ENCODE data around the gene ACKR2. TPM values are rescaled to one million over a fixed set of nuclear protein-coding genes. Genes with fewer than 3 reads are reported as not detected.
A peak's percentile ranks its signal among the peaks of the same experiment; 100 is the strongest.

The ACKR2 gene
- total RNA-seq, 2 experiments from 2014 or later: 2.3 to 2.8 TPM

DNA sequence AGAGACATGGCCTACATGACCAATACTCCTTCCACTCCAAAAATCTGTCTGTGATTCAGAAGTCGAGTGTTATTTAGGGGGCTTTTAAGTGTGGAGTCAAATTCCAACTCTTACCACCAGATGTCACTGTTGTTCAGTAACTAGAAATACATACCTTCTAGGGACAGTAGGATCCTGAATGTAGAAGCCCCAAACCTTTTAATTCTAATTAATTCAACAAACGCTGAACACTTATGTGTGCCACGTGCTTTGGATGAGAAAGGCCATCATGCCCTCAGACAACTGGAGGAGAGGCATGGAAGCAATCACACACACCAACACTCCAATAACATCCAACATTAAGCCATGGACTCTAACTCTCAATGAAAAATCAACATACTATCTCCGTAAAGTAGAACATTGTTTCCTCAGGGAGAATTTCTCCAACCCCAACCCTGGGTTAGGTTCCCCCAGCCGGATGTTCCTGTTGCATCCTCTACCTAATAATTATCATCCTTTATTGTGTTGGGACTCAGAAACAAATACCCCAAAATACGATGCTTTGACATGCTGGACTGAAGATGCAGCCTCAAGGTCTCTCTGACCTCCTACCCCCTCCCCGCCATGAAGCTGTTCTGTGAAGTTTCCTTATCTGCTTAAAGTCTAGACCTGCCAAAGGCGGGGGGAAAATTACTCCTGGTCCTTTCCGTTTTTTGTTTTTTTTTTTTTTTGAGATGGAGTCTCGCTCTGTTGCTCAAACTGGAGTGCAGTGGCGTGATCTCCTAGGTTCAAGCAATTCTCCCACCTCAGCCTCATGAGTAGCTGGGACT lies 28.1 kb upstream of the ACKR2 start:
- CTCF ChIA-PET: interaction anchor here (0.8 to 4.7 kb wide), 8 partner anchors 12 to 113 kb away, joined by 3 to 23 read pairs (median 6); partner anchors contain the start of gene HIGD1A
- H3K9me3 Mint-ChIP-seq (ENCODE audit: insufficient read depth): no peaks in the 10 kb centered on the region
- POLR2A ChIA-PET: no interaction called here
- DNase-seq (peak; percentile 63), ATAC-seq (peak; percentile 87)
- no peak overlapping the region for H3K4me3 Mint-ChIP-seq
- H3K27me3 Mint-ChIP-seq (ENCODE audit: low read depth): no peaks in the 10 kb centered on the region
- no peaks in the 10 kb centered on the region for H3K4me1 Mint-ChIP-seq (ENCODE audit: low read depth)
- peaks cover 20% of the 10 kb centered on the region for H3K36me3 Mint-ChIP-seq (ENCODE audit: low read depth)
- H3K27ac Mint-ChIP-seq: no peak overlapping the region

GRCh38 chr3:42786212-42786611 lies 23.0 kb upstream of the ACKR2 start:
- H3K27ac Mint-ChIP-seq: no peak overlapping the region
- no peaks in the 10 kb centered on the region for H3K9me3 Mint-ChIP-seq (ENCODE audit: insufficient read depth)
- no peak for DNase-seq
- no peak for ATAC-seq
- H3K4me3 Mint-ChIP-seq: no peak overlapping the region
- no peaks in the 10 kb centered on the region for H3K4me1 Mint-ChIP-seq (ENCODE audit: low read depth)
- CTCF ChIA-PET: interaction anchor here (1.6 kb wide), 1 partner anchor 18 kb away, joined by 4 read pairs; the partner anchor contains the start of gene HIGD1A
- H3K27me3 Mint-ChIP-seq (ENCODE audit: low read depth): no peaks in the 10 kb centered on the region
- POLR2A ChIA-PET: no interaction called here
- H3K36me3 Mint-ChIP-seq (ENCODE audit: low read depth): peaks cover 34% of the 10 kb centered on the region

DNA sequence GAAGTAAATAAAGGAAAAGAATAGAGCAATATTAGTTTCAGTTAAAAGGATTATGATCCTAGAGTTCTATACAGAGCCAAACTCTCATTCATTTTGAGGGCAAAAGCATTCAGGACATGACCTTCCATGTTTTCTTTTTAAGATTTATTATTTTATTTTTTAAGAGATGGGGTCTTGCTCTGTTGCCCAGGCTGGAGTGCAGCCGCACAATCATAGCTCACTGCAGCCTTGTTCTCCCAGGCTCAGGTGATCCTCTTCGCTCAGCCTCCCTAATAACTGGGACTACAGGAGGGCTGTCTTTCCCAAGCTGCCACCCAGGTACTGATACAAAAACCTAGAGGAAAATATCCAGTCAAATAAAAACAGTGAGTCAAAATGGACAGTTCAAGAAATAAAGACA lies 22.6 kb upstream of the ACKR2 start:
- no peak for ATAC-seq
- Mint-ChIP-seq H3K9me3 (ENCODE audit: insufficient read depth) (no peaks in the 10 kb centered on the region), H3K4me3 (no peak overlapping the region), H3K36me3 (ENCODE audit: low read depth) (peaks cover 36% of the 10 kb centered on the region), H3K27ac (no peak overlapping the region), H3K4me1 (ENCODE audit: low read depth) (no peaks in the 10 kb centered on the region), H3K27me3 (ENCODE audit: low read depth) (no peaks in the 10 kb centered on the region)
- POLR2A ChIA-PET: interaction anchor here (0.6 kb wide), 1 partner anchor 22 kb away, joined by 3 read pairs; the partner anchor contains the start of gene ACKR2
- no peak for DNase-seq
- CTCF ChIA-PET: interaction anchor here (1.3 kb wide), 1 partner anchor 44 kb away, joined by 4 read pairs; no protein-coding TSS in a partner anchor

DNA sequence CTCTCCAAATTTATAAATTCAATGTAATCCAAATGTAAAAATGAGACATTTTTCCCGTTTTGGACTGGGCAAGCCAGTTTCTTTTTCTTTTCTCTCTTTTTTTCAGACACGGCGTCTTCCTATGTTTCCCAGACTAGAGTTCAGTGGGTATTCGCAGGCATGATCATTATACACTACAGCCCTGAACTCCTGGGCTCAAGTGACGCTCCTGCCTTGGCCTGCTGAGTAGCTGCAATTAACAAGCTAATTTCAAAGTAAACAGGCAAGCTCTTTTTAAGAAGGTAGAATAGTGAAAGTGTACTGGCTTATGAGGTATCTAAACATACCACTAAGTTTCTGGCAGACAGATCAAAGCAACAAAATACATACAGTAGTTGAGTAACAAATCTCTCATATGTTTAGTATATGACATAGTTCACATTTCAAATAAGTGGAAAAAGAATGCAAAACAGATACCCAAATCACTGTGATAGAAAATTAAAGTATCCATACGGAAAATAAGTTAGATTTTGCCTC lies 18.5 kb upstream of the ACKR2 start:
- no peaks in the 10 kb centered on the region for H3K9me3 Mint-ChIP-seq (ENCODE audit: insufficient read depth)
- POLR2A ChIA-PET: no interaction called here

DNA sequence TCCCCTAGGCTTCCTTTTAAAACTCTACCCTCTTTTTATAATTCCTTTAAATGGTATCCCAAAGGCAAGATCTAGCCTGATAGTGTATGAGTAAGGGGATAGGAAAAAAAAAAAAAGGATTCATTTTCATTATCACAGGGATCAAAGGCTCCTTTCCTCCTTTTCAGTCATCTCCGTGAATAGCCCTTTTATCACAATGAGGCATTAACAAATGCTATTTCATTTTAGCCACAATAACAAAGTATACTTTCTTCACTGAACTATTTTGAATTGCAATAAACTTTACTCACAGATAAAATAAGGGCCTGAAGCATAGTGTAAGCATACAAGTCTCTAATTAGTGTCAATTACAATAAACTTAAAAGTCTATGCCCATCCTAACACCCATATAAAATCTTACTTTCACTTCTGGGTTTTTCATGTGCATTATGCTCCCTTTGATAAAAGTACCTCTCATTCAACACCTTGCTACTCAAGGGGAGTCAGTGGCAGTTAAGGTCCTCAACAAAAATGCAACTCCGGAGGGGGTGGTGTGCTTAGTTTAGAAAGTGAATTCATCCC lies 13.5 kb upstream of the ACKR2 start:
- no peaks in the 10 kb centered on the region for H3K27me3 Mint-ChIP-seq (ENCODE audit: low read depth)
- no peak overlapping the region for H3K27ac Mint-ChIP-seq
- ATAC-seq (no peak), DNase-seq (no peak)
- H3K9me3 Mint-ChIP-seq (ENCODE audit: insufficient read depth): no peaks in the 10 kb centered on the region
- ChIA-PET CTCF (interaction anchor here (1.3 to 1.7 kb wide), 2 partner anchors 15 to 35 kb away, joined by 8 to 9 read pairs; no protein-coding TSS in a partner anchor), POLR2A (no interaction called here)
- H3K4me3 Mint-ChIP-seq: no peak overlapping the region
- H3K36me3 Mint-ChIP-seq (ENCODE audit: low read depth): peaks cover 30% of the 10 kb centered on the region
- peaks cover 17% of the 10 kb centered on the region for H3K4me1 Mint-ChIP-seq (ENCODE audit: low read depth)

More for the DNA sequence above, 18.5 kb upstream of the ACKR2 start:
- no peak for DNase-seq
- H3K27ac Mint-ChIP-seq: no peak overlapping the region
- H3K4me3 Mint-ChIP-seq: no peak overlapping the region
- H3K4me1 Mint-ChIP-seq (ENCODE audit: low read depth): peaks cover 2% of the 10 kb centered on the region
- CTCF ChIA-PET: no interaction called here
- H3K27me3 Mint-ChIP-seq (ENCODE audit: low read depth): no peaks in the 10 kb centered on the region
- no peak for ATAC-seq
- peaks cover 33% of the 10 kb centered on the region for H3K36me3 Mint-ChIP-seq (ENCODE audit: low read depth)

DNA sequence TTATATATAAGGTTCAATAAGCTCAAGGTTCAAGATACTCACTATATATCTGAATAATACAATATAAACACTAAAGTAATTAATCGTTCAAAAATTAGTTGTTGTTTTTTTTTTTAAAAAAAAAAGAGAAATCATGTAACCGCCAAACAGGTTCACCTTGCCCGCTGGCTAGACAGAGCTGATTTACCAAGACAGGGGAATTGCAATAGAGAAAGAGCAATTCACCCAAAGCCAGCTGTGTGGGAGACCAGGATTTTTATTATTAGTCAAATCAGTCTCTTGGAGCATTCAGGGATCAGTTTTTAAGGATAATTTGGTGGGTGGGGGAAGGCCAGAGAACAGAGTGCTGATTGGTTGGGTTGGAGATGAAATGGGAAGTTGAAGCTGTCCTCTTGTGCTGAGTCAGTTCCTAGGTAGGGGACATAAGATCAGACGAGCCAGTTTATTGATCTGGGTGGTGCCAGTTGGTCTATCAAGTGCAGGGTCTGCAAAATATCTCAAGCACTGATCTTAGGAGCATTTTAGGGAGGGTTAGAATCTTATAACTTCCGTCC lies 12.8 kb upstream of the ACKR2 start:
- no peak for DNase-seq
- Mint-ChIP-seq H3K9me3 (ENCODE audit: insufficient read depth) (no peaks in the 10 kb centered on the region), H3K4me3 (no peak overlapping the region), H3K4me1 (ENCODE audit: low read depth) (peaks cover 24% of the 10 kb centered on the region), H3K36me3 (ENCODE audit: low read depth) (peaks cover 26% of the 10 kb centered on the region), H3K27me3 (ENCODE audit: low read depth) (no peaks in the 10 kb centered on the region), H3K27ac (no peak overlapping the region)
- ChIA-PET POLR2A (no interaction called here), CTCF (interaction anchor here (1.3 kb wide), 1 partner anchor 34 kb away, joined by 9 read pairs; no protein-coding TSS in a partner anchor)
- ATAC-seq: no peak

- no peak for ATAC-seq
- ChIA-PET POLR2A (no interaction called here), CTCF (interaction anchor here (1.5 kb wide), 1 partner anchor 40 kb away, joined by 6 read pairs; no protein-coding TSS in a partner anchor)
- Mint-ChIP-seq H3K27me3 (ENCODE audit: low read depth) (no peaks in the 10 kb centered on the region), H3K27ac (no peak overlapping the region), H3K4me3 (no peak overlapping the region), H3K9me3 (ENCODE audit: insufficient read depth) (no peaks in the 10 kb centered on the region), H3K4me1 (ENCODE audit: low read depth) (peaks cover 45% of the 10 kb centered on the region), H3K36me3 (ENCODE audit: low read depth) (peaks cover 15% of the 10 kb centered on the region)
- DNase-seq: no peak
These were observed 9.9 kb upstream of the ACKR2 start for GRCh38 chr3:42799376-42799775.

DNA sequence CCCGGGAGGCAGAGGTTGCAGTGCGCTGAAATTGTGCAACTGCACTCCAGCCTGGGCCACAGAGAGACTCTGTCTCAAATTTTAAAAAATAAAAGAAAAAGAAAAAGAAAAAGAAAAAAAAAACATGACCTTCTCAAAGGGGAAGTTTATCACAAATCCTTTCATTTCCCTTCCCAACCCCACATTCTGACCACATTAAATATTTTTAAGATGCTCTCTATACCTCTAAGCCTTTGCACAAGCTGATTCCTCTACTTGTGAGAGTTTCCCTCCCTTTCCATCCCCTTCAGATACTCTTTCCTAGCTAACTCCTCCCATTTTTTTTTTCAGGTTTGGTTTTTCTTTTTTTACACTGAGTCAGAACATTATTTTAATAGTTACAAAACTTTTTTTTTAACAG lies 9.0 kb upstream of the ACKR2 start:
- peaks cover 15% of the 10 kb centered on the region for H3K36me3 Mint-ChIP-seq (ENCODE audit: low read depth)
- peaks cover 49% of the 10 kb centered on the region for H3K4me1 Mint-ChIP-seq (ENCODE audit: low read depth)
- DNase-seq (no peak), ATAC-seq (no peak)
- ChIA-PET CTCF (interaction anchor here (0.9 to 1.5 kb wide), 3 partner anchors 18 to 81 kb away, joined by 4 to 6 read pairs (median 4); no protein-coding TSS in a partner anchor), POLR2A (no interaction called here)
- H3K27ac Mint-ChIP-seq: no peak overlapping the region
- no peaks in the 10 kb centered on the region for H3K9me3 Mint-ChIP-seq (ENCODE audit: insufficient read depth)
- no peak overlapping the region for H3K4me3 Mint-ChIP-seq
- H3K27me3 Mint-ChIP-seq (ENCODE audit: low read depth): no peaks in the 10 kb centered on the region

DNA sequence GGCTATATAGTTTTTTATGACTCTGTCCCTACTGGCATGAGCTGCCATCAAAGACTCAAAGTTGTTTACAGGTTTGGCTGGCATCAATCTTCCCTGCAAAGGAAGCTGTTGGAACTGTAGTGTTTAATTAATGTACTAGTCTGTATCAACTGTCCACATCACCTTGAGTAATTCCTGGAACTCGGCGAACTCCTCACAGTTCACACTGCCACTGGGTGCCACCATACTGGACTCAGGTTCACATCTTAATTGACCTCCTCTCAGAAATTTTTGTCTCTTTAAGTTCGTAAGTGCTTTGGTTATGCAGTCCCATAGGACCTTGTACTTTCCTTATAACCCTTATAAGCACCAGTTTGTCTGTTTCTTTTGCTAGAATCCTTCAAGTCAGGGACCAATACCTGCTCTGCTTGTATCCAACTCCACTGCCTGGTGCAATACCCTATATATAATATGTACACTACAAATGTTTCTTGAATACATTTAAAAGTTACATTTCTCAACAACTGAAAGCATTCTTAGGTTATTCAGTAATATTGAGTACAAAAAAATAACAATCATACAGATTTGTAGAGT lies 8.1 kb upstream of the ACKR2 start:
- H3K4me1 Mint-ChIP-seq (ENCODE audit: low read depth): peaks cover 50% of the 10 kb centered on the region
- ATAC-seq: no peak
- peaks cover 5% of the 10 kb centered on the region for H3K27me3 Mint-ChIP-seq (ENCODE audit: low read depth)
- no peak for DNase-seq
- no peaks in the 10 kb centered on the region for H3K9me3 Mint-ChIP-seq (ENCODE audit: insufficient read depth)
- CTCF ChIA-PET: interaction anchor here (0.9 to 1.3 kb wide), 2 partner anchors 19 to 80 kb away, joined by 4 read pairs; no protein-coding TSS in a partner anchor
- no peak overlapping the region for H3K27ac Mint-ChIP-seq
- H3K36me3 Mint-ChIP-seq (ENCODE audit: low read depth): peaks cover 10% of the 10 kb centered on the region
- H3K4me3 Mint-ChIP-seq: no peak overlapping the region
- POLR2A ChIA-PET: no interaction called here

DNA sequence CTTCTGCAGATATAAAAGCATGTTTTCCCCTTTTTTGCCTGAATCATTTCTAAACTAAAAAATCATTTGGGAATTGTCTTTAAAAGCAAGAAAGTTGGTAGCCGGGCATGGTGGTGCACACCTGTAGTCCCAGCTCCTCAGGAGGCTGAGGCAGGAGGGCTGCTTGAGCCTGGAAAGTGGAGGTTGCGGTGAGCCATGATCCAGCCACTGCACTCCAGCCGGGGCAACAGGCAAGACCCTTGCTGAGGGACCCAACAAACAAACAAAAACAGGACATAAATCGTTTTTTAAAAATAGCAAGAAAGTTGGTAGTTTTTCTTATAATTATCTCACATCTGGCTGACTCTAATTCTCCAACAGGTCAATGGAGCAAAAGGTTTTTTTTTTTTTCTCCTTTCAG lies 7.5 kb upstream of the ACKR2 start:
- Mint-ChIP-seq H3K9me3 (ENCODE audit: insufficient read depth) (no peaks in the 10 kb centered on the region), H3K4me3 (no peak overlapping the region)

GRCh38 chr3:42802876-42803413 lies 6.3 kb upstream of the ACKR2 start:
- ChIA-PET POLR2A (interaction anchor here (0.6 kb wide), 1 partner anchor 671 kb away, joined by 3 read pairs; no protein-coding TSS in a partner anchor), CTCF (interaction anchor here (0.9 to 1.1 kb wide), 2 partner anchors 9 to 24 kb away, joined by 5 to 7 read pairs; no protein-coding TSS in a partner anchor)
- ATAC-seq (no peak), DNase-seq (no peak)
- Mint-ChIP-seq H3K9me3 (ENCODE audit: insufficient read depth) (no peaks in the 10 kb centered on the region), H3K4me1 (ENCODE audit: low read depth) (peaks cover 47% of the 10 kb centered on the region), H3K36me3 (ENCODE audit: low read depth) (peaks cover 6% of the 10 kb centered on the region), H3K4me3 (peak overlapping the region; percentile 97), H3K27me3 (ENCODE audit: low read depth) (peaks cover 13% of the 10 kb centered on the region), H3K27ac (no peak overlapping the region)

More for the DNA sequence above, 7.5 kb upstream of the ACKR2 start:
- Mint-ChIP-seq H3K4me1 (ENCODE audit: low read depth) (peaks cover 47% of the 10 kb centered on the region), H3K36me3 (ENCODE audit: low read depth) (peaks cover 6% of the 10 kb centered on the region), H3K27ac (no peak overlapping the region), H3K27me3 (ENCODE audit: low read depth) (peaks cover 6% of the 10 kb centered on the region)
- DNase-seq (no peak), ATAC-seq (no peak)
- ChIA-PET CTCF (no interaction called here), POLR2A (no interaction called here)

All from activated CD8-positive, alpha-beta T cell treated with anti-CD3 and anti-CD28 coated beads, Interleukin-2, amount 10 ng/mL, durations not matched to agents 7 days and 5 days (primary cell).